IMR-90 (cell line): Measurements from ENCODE around the gene ZNF512B. TPM values are rescaled to one million over a fixed set of nuclear protein-coding genes. Genes with fewer than 3 reads are reported as not detected.

ENCODE experiments used
- ATAC-seq: fragments of 200-7000 bp; cut with Tn5 transposase; 2 replicates; pipeline ENCODE4 v1.9.1; 2020; ENCODE audit warnings: low read depth, mild to moderate bottlenecking, moderate library complexity
- BruUV-seq: library from RNA; stranded (reverse); fragments of 400-500 nt; replicated peaks from 2 replicates; lab custom pipeline; 2021; lab: Mats Ljungman, UMichigan
- CTCF ChIA-PET: fragments of 300-600 bp; formaldehyde crosslinking; extraction: SDS; loops from one replicate; lab custom pipeline; 2021; ENCODE audit warnings: antibody characterized with exemption; lab: Yijun Ruan, JAX
- POLR2A ChIA-PET: fragments of 300-600 bp; sonication (Branson Sonifier 250); formaldehyde crosslinking; loops from one replicate; lab custom pipeline; 2022; ENCODE audit warnings: antibody characterized with exemption; ENCODE audit not compliant: unreplicated experiment; lab: Charles Lee
- DNase-seq: peaks from one replicate; pipeline ENCODE4 v3.0.0; 2013
- H2AFZ ChIP-seq: replicated peaks from 2 replicates; pipeline ENCODE3; 2013; ENCODE audit warnings: low read length, mild to moderate bottlenecking; ENCODE audit not compliant: poor library complexity
- H2AK5ac ChIP-seq: 2 replicates; pipeline ENCODE4 v1.6.1; 2013; ENCODE audit warnings: low read depth, low read length, inconsistent platforms
- H2AK9ac ChIP-seq: replicated peaks from 2 replicates; pipeline ENCODE3; 2013; ENCODE audit warnings: mild to moderate bottlenecking, low read depth, low read length, moderate library complexity; ENCODE audit not compliant: poor library complexity
- H2BK120ac ChIP-seq: 2 replicates; pipeline ENCODE4 v1.6.1; 2013; ENCODE audit warnings: low read depth, low read length, inconsistent platforms
- H2BK15ac ChIP-seq: 3 replicates; pipeline ENCODE4 v1.6.1; 2013; ENCODE audit warnings: low read depth, low read length, inconsistent platforms
- H2BK20ac ChIP-seq: 2 replicates; pipeline ENCODE4 v1.6.1; 2013; ENCODE audit warnings: low read depth, mild to moderate bottlenecking, inconsistent platforms, low read length, moderate library complexity
- H2BK5ac ChIP-seq: 2 replicates; pipeline ENCODE4 v1.6.1; 2013; ENCODE audit warnings: mild to moderate bottlenecking, low read depth, low read length, inconsistent platforms; ENCODE audit not compliant: poor library complexity, severe bottlenecking
- H3K14ac ChIP-seq: replicated peaks from 2 replicates; pipeline ENCODE4 v1.6.1; 2013; ENCODE audit warnings: low read depth, low read length, inconsistent platforms
- H3K18ac ChIP-seq: 2 replicates; pipeline ENCODE4 v1.6.1; 2013; ENCODE audit warnings: low read depth, low read length, control low read depth
- H3K23ac ChIP-seq: 2 replicates; pipeline ENCODE4 v1.6.1; 2013; ENCODE audit warnings: low read depth, low read length, inconsistent platforms
- H3K27ac ChIP-seq: 2 replicates; pipeline ENCODE4 v1.5.1; 2013; ENCODE audit warnings: mild to moderate bottlenecking, control low read depth, low read length; ENCODE audit not compliant: insufficient read depth
- H3K27me3 ChIP-seq: 2 replicates; pipeline ENCODE4 v1.6.1; 2013; ENCODE audit warnings: low read length; ENCODE audit not compliant: control insufficient read depth, insufficient read depth
- H3K36me3 ChIP-seq: 2 replicates; pipeline ENCODE4 v1.6.1; 2013; ENCODE audit warnings: low read length, mixed read lengths; ENCODE audit not compliant: control insufficient read depth, insufficient read depth
- H3K4ac ChIP-seq: 2 replicates; pipeline ENCODE4 v1.6.1; 2013; ENCODE audit warnings: low read depth, low read length, inconsistent platforms
- H3K4me1 ChIP-seq: 2 replicates; pipeline ENCODE4 v1.6.1; 2013; ENCODE audit warnings: low read length, mixed read lengths; ENCODE audit not compliant: control insufficient read depth, insufficient read depth
- H3K4me2 ChIP-seq: 2 replicates; pipeline ENCODE4 v1.6.1; 2013; ENCODE audit warnings: low read depth, mild to moderate bottlenecking, control low read depth, low read length, moderate library complexity
- H3K4me3 ChIP-seq: 2 replicates; pipeline ENCODE4 v1.5.1; 2013; ENCODE audit warnings: low read depth, mild to moderate bottlenecking, control low read depth, low read length, moderate library complexity; ENCODE audit not compliant: insufficient read depth
- H3K56ac ChIP-seq: 2 replicates; pipeline ENCODE4 v1.6.1; 2013; ENCODE audit warnings: low read length, inconsistent platforms; ENCODE audit not compliant: insufficient read depth; ENCODE audit errors: extremely low read depth
- H3K79me1 ChIP-seq, 2 experiments: 2 replicates each; pipeline ENCODE4 v1.6.1; 2013; ENCODE audit warnings: low read length in 2 of 2, inconsistent platforms in 1 of 2, low read depth in 1 of 2
- H3K9ac ChIP-seq: 2 replicates; pipeline ENCODE4 v1.6.1; 2013; ENCODE audit warnings: low read depth, low read length, control low read depth
- H3K9me1 ChIP-seq: 2 replicates; pipeline ENCODE4 v1.6.1; 2013; ENCODE audit warnings: low read length, inconsistent platforms; ENCODE audit not compliant: insufficient read depth
- H3K9me3 ChIP-seq: 2 replicates; pipeline ENCODE4 v1.6.1; 2013; ENCODE audit warnings: low read length; ENCODE audit not compliant: control insufficient read depth, insufficient read depth
- H4K20me1 ChIP-seq: 2 replicates; pipeline ENCODE4 v1.6.1; 2013; ENCODE audit warnings: low read length, inconsistent platforms; ENCODE audit not compliant: insufficient read depth
- H4K5ac ChIP-seq: 2 replicates; pipeline ENCODE4 v1.6.1; 2013; ENCODE audit warnings: mild to moderate bottlenecking, low read depth, low read length, control low read depth
- H4K8ac ChIP-seq, 2 experiments: 2 replicates each; pipeline ENCODE4 v1.6.1; 2013; ENCODE audit warnings: low read depth in 2 of 2, low read length in 2 of 2, control low read depth in 1 of 2, inconsistent platforms in 1 of 2
- H4K91ac ChIP-seq: 2 replicates; pipeline ENCODE4 v1.6.1; 2013; ENCODE audit warnings: low read depth, low read length, inconsistent platforms; ENCODE audit not compliant: insufficient read depth
- BHLHE40 ChIP-seq: fragments of 150-350 bp; IDR thresholded peaks from 2 replicates; pipeline ENCODE4 v1.6.1; 2016; ENCODE audit warnings: mild to moderate bottlenecking, low read depth, low read length
- CHD1 ChIP-seq: IDR thresholded peaks from 2 replicates; pipeline ENCODE4 v1.6.1; 2012; ENCODE audit warnings: low read depth, low read length, improper control_type of control experiment
- FOS ChIP-seq: fragments of 150-350 bp; IDR thresholded peaks from 2 replicates; pipeline ENCODE4 v1.6.1; 2016; ENCODE audit warnings: low read depth, low read length
- MAFK ChIP-seq: IDR thresholded peaks from 2 replicates; pipeline ENCODE4 v1.6.1; 2012; ENCODE audit warnings: low read depth, low read length, improper control_type of control experiment
- MAZ ChIP-seq: IDR thresholded peaks from 2 replicates; pipeline ENCODE4 v1.6.1; 2012; ENCODE audit warnings: low read depth, mild to moderate bottlenecking, low read length, improper control_type of control experiment, moderate library complexity, borderline replicate concordance
- MXI1 ChIP-seq: IDR thresholded peaks from 2 replicates; pipeline ENCODE4 v1.6.1; 2012; ENCODE audit warnings: low read depth, mild to moderate bottlenecking, low read length, moderate library complexity, borderline replicate concordance
- NFE2L2 ChIP-seq: fragments of 150-350 bp; IDR thresholded peaks from 2 replicates; pipeline ENCODE4 v1.6.1; 2016; ENCODE audit warnings: low read depth, mild to moderate bottlenecking, low read length
- POLR2A ChIP-seq: IDR thresholded peaks from 2 replicates; pipeline ENCODE4 v1.6.1; 2012; ENCODE audit warnings: mild to moderate bottlenecking, low read depth, low read length
- RAD21 ChIP-seq: IDR thresholded peaks from 2 replicates; pipeline ENCODE4 v1.6.1; 2012; ENCODE audit warnings: low read length, improper control_type of control experiment
- RCOR1 ChIP-seq: IDR thresholded peaks from 2 replicates; pipeline ENCODE4 v1.6.1; 2012; ENCODE audit warnings: mild to moderate bottlenecking, low read length, improper control_type of control experiment; ENCODE audit not compliant: insufficient replicate concordance
- RFX5 ChIP-seq: IDR thresholded peaks from 2 replicates; pipeline ENCODE4 v1.8.0; 2012; ENCODE audit warnings: low read depth, mild to moderate bottlenecking, low read length, moderate library complexity
- SMC3 ChIP-seq: fragments of 150-350 bp; IDR thresholded peaks from 2 replicates; pipeline ENCODE4 v1.6.1; 2016; ENCODE audit warnings: low read depth, mild to moderate bottlenecking, antibody characterized with exemption, low read length, moderate library complexity
- WGBS, 2 experiments: methylation state at CpG; one replicate each; pipeline versions ENCODE4 v1.1.5 to v1.1.7; 2013; ENCODE audit warnings: missing lambda C conversion rate in 2 of 2; ENCODE audit not compliant: insufficient read length in 1 of 2; ENCODE audit errors: extremely low coverage in 2 of 2; 5-methylcytosine and 5-hydroxymethylcytosine counted together
- dilution Hi-C: fragments of 300-500 bp; cut with HindIII; formaldehyde crosslinking; loops from one replicate; pipeline ENCODE4 v1.14.3; 2018; ENCODE audit warnings: low sequenced_read_pairs; ENCODE audit not compliant: unreplicated experiment
- in situ Hi-C: fragments of 300-500 bp; cut with MboI; formaldehyde crosslinking; loops from 3 replicates; pipeline ENCODE4 v1.14.3; 2019; ENCODE audit warnings: low sequenced_read_pairs, inconsistent platforms, mixed read lengths
- intact Hi-C: fragments of 100-400 bp; cut with micrococcal nuclease; formaldehyde crosslinking; loops from 2 replicates; pipeline ENCODE4 v1.10.0; 2022
- polyA plus RNA-seq, 3 experiments: library from polyadenylated mRNA; depleted of rRNA; stranded (reverse); fragments of >200 nt; gene quantifications; 2 replicates each; pipeline ENCODE4 v1.2.3, GENCODE V29; 2012; ENCODE audit warnings: low replicate concordance in 1 of 3
- total RNA-seq: library from RNA; depleted of rRNA; stranded (reverse); fragments of >200 nt; gene quantifications from 2 replicates; pipeline ENCODE4 v1.2.3, GENCODE V29; 2012

The ZNF512B gene
- total and polyA plus RNA-seq, 2 of the 4 experiments (the other 2 are of a cell fraction): 6.5 to 15.6 TPM

- H2BK120ac ChIP-seq: no peak overlapping the region
- no peak for TF ChIP-seq POLR2A
- no peak for TF ChIP-seq BHLHE40
- no peak for TF ChIP-seq NFE2L2
- no peak for TF ChIP-seq RAD21
- TF ChIP-seq SMC3: no peak
- no peak for TF ChIP-seq RFX5
- no peak for TF ChIP-seq MAZ
- TF ChIP-seq MAFK: no peak
- TF ChIP-seq RCOR1: no peak
- TF ChIP-seq FOS: no peak
- no peak for TF ChIP-seq CHD1
- TF ChIP-seq MXI1: no peak
- peaks cover 2% of the 10 kb centered on the region; the same call in 1 of the 2 replicates for H3K9me1 ChIP-seq
- H3K27ac ChIP-seq: no peak overlapping the region
- peaks cover 5% of the 10 kb centered on the region; the same call in 1 of the 2 replicates for H3K4me1 ChIP-seq
- H3K27me3 ChIP-seq: no peaks in the 10 kb centered on the region
- H3K4ac ChIP-seq: no peak overlapping the region
- no peak overlapping the region for H3K18ac ChIP-seq
- no peak overlapping the region for H2BK20ac ChIP-seq
- dilution Hi-C loops: no loop called here
- H2AK9ac ChIP-seq: no peak overlapping the region
- no peak overlapping the region for H3K23ac ChIP-seq
- H2BK15ac ChIP-seq: no peak overlapping the region
- no peak overlapping the region for H3K4me2 ChIP-seq
- in situ Hi-C loops: no loop called here
- BruUV-seq: no TSS peak
- no peak overlapping the region for H3K56ac ChIP-seq
- no peak overlapping the region for H4K91ac ChIP-seq
- ChIA-PET CTCF (no interaction called here), POLR2A (no interaction called here)
- no peak overlapping the region for H3K9ac ChIP-seq
- H4K20me1 ChIP-seq: peaks cover 1% of the 10 kb centered on the region
- no peak overlapping the region for H2BK5ac ChIP-seq
- WGBS, 2 experiments: 98% methylated on average over 9 of the region's 17 CpGs; no CpG with 5 or more reads in 1 of the 2 experiments
- ATAC-seq (no peak), DNase-seq (no peak)
- no peak overlapping the region for H4K8ac ChIP-seq
- no peak overlapping the region for H4K5ac ChIP-seq
- no peak overlapping the region for H3K4me3 ChIP-seq
- H3K36me3 ChIP-seq: peaks cover 48% of the 10 kb centered on the region
- no peak overlapping the region for H2AFZ ChIP-seq
- intact Hi-C loops: loop anchor here (5.0 kb wide), 1 partner anchor 422 kb away; the partner anchor contains the start of gene PTK6
- H2AK5ac ChIP-seq: no peak overlapping the region
- no peaks in the 10 kb centered on the region for H3K9me3 ChIP-seq
- H3K14ac ChIP-seq: no peak overlapping the region
- H3K79me1 ChIP-seq: peaks cover 0 to 14% of the 10 kb centered on the region in 2 experiments; a peak in 3 of 4 replicates
Measured at GRCh38 chr20:63959699-63960075, 10.0 kb downstream of the ZNF512B start.
